Midbrain (tissue), 1 donor: ENCODE results near the gene CRB2.
A peak's percentile ranks its signal among the peaks of the same experiment; 100 is the strongest.

Experiments used
- DNase-seq: peaks from one replicate; lab custom pipeline; 2025; lab: John Stamatoyannopoulos, UW

The CRB2 gene

DNA sequence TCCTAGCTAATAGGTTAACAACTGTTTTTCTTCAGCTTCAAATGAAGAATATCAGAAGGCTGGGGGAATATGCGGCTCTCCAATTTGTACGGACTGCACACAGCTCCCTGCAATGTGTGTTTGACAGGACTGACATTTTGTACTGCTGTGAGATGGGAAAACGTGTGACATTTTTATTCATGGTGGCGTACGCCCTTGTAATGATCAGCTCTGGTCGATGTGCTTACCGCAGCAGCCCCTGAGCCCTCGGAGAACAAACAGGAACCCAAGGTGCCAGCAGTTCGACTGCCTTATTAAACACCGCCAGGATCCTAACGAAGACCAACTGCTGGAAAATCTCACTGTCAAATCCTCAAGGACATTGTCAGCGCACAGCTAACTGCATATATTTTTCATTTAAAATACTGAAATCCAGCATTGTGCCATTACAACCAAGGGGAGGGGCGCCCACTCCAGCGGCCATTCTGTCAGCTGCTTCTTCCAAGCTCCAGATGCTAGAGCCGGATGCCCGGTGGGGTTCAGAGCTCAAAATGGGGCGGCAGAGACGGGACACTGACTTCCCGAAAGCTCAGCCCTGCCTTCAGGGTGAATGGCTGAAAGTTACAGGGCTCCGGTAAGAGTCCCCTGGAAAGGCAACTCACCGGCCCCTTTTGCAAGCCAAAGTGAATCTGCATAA lies 66.8 kb downstream of the CRB2 start:
- DNase-seq: no peak

DNA sequence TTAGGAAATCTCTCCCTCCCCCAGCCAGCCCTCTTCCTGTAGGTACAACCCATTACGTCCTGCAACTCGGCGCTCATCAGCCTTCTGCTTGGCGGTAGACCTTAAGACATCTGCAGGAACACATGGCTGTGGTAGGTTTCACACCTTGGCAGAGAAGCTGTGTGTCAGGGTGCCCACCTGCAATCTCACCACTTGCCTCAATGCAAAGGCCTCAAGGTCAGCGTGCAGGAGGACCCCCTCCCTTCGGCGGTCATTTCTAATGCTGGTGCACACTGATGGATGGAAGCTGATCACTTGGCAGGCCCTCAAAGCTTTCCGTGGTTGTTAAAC lies 67.3 kb downstream of the CRB2 start:
- DNase-seq: no peak

DNA sequence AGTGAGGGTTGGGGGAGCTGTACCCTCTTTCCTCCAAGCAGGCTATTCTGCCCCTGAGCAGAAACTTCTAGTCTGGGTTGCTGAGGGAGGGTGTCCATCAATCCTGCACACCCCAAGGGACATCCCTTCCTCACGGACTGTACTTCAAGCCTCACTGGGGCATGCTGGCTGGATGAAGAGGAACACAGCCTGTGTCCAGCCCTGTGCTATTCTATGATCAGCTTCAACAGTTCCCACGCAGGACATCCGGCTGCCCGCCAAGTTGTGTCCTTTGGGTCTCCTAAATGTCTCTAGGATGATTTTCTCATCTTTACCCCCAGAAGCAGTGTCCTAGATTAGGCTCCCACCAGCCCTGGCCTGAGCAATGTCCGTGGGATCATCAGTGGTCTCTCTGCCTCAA lies 68.1 kb downstream of the CRB2 start:
- DNase-seq: no peak

DNA sequence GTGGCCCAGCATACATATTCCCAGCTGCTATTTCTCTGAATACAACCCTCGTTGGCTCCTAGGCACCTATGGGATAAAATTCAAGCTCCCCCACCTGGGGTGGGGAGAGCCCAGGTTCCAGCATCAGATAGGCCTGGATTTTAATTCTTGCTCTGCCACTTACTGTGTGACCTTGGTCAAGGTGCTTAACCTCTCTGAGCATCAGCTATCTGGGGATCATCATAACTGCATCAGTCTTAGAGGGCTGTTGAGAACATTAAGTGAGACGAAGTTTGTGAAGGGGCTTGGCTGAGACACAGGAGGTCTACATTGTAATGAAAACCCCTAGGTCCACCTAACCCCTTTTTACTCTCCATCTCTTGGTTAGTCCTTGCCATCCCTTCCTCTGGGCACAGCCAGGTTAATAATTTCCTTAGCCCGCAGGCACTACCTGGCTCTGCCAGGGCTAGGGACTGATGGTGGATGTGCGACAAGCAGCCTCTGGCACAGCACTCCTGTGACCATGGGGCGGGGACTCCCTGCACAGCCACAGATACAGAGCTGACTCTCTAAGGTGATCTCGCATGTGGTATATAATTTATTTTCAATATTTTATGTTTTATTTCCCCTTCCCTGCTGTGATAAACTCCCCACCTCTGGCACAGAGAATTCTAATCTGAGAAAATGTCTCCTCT lies 68.7 kb downstream of the CRB2 start:
- no peak for DNase-seq

DNA sequence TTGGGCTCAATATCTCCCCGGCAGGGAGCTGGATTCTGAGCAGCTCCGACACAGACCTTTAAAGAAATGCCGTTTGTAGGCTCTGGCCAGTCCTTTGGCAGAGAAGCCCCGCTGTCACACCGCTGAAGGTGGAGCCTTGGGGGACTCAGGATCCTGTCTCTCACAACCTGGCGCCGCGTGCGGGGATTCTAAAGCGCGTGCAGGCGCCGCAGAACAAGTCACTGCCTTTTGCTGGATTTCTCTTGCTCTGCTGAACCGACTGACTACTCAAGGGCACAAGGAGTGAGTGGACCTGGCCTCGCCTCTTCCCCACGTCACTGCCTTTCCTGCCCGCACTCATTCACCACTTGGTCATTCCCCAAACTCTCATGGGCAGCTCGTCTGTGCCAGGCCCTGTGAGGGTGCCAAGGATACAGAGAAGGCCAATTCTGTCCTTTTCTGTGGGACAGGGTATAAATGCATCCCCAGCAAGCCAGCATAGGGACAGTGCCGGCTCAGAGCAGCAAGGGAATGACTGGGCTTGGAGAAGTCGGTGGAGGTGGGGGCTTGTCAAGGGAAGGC lies 69.3 kb downstream of the CRB2 start:
- DNase-seq: peak; percentile 20

DNA sequence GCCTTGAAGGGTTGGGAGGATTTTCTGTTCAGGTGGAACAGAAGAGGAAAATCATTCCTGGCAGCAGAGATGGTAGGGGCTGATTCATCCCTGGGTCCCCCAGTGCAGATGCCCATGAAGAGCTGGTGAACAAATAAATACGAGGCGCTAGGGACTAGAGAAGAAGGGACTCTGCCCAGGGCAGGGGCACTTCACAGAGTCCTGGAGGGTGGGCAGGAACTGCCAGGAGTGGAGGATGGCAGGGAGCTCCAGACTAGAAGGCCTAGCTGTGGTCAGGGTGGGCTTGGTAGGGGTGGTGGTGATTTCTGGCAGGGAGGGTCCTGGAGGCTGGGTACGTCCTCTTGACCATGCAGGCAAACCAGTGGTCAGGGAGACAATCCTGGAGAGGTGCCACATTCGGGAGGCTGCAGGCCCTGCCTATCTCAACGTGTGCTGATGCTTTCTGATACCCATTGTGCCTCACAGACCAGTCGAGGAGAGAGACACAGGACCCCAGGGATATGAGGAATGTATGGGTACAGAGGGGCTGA lies 69.9 kb downstream of the CRB2 start:
- DNase-seq: no peak

DNA sequence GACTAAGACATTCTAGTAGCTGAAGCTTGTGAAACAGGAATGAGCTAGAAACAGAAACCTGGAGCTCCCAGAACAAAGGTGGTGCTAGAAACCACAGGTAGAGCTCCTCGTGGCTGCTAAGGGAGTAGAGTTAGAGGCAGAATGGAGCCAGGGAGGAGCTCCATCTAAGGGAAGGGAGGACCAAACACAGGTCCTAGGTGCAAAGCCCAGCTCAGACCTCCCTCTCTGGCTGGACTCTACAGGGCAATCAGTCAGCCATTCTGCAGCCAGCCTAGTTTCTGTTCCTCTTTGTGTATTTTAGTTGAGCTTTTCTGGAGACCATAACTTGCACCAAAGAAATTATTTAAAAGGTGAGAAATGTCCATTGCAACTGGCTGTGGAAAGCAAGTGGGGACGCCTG lies 70.4 kb downstream of the CRB2 start:
- DNase-seq: no peak
